ENCODE results near the gene SPOP. TPM values are rescaled to one million over a fixed set of nuclear protein-coding genes. Genes with fewer than 3 reads are reported as not detected.
A peak's percentile ranks its signal among the peaks of the same experiment; 100 is the strongest.

SPOP gene
- total and polyA plus RNA-seq, 12 donors: 39.8 to 79.9 (median 65.8) TPM

GRCh38 chr17:49576088-49576916 lies 101.6 kb downstream of the SPOP start:
- Histone ChIP-seq H3K27me3 (peaks cover 0 to 41% (median 0%) of the 10 kb centered on the region in 7 donors), H3K4me3 (peak overlapping the region; percentile 56 to 79 (median 74)), H3K27ac (peak overlapping the region in 9 of 10 donors; percentile 17 to 84 (median 61)), H3K4me1 (peaks cover 6 to 55% (median 22%) of the 10 kb centered on the region in 9 donors), H3K9me3 (no peaks in the 10 kb centered on the region), H3K36me3 (peaks cover 0 to 11% (median 0%) of the 10 kb centered on the region in 9 donors)
- intact Hi-C loops (cut with DNase I): loop anchor here in 7 of 10 donors (2.0 to 10.0 kb wide), 5 partner anchors 36 to 278 kb away; no protein-coding TSS in a partner anchor
- TF ChIP-seq CTCF (IDR thresholded peaks at IDR 0.05): no peak
- DNase-seq (peak in 1 of 2 donors; percentile 65), ATAC-seq (peak; percentile 57 to 76 (median 66))
- WGBS, 2 donors: 1% methylated on average over 66 to 68 of the region's 68 CpGs

- ATAC-seq (peak; percentile 22 to 80 (median 44)), DNase-seq (peak; percentile 62 to 81)
- H3K27ac ChIP-seq: peak within 1 kb of the TSS in 9 of 10 donors; percentile 17 to 84 (median 61)
- no peaks in the 10 kb centered on the region for H3K9me3 ChIP-seq
- intact Hi-C loops (cut with DNase I): loop anchor here in 7 of 10 donors (2.0 to 10.0 kb wide), 5 partner anchors 37 to 279 kb away; no protein-coding TSS in a partner anchor
- peak in 8 of 9 donors; percentile 35 to 83 (median 68) for TF ChIP-seq CTCF (IDR thresholded peaks at IDR 0.05)
- WGBS, 2 donors: 1% methylated on average over 45 to 55 of the region's 55 CpGs
- H3K36me3 ChIP-seq: peaks cover 0 to 11% (median 0%) of the 10 kb centered on the region in 9 donors
- H3K4me1 ChIP-seq: peaks cover 6 to 49% (median 21%) of the 10 kb centered on the region in 9 donors
- peaks cover 0 to 41% (median 0%) of the 10 kb centered on the region in 7 donors for H3K27me3 ChIP-seq
- peak within 1 kb of the TSS; percentile 56 to 79 (median 74) for H3K4me3 ChIP-seq
Measured at GRCh38 chr17:49575679-49576087, 102.2 kb downstream of the SPOP start, which contains the start of gene NXPH3. NXPH3 (plus strand) TSS chr17:49575871; CDS start chr17:49576220, 349 bp downstream.

- no peak for DNase-seq
- H3K4me3 ChIP-seq: peak overlapping the region; percentile 56 to 79 (median 74)
- peak overlapping the region in 7 of 10 donors; percentile 20 to 73 (median 56) for H3K27ac ChIP-seq
- intact Hi-C loops (cut with DNase I): loop anchor here (5.0 to 10.0 kb wide), 10 partner anchors 37 to 422 kb away; partner anchors contain the start of genes DLX3 (in 2 of the 10), KAT7 (in 1 of the 10) and SPOP (in 1 of the 10)
- H3K9me3 ChIP-seq: no peaks in the 10 kb centered on the region
- no peak for ATAC-seq
- peaks cover 0 to 11% (median 0%) of the 10 kb centered on the region in 9 donors for H3K36me3 ChIP-seq
- no peak for TF ChIP-seq CTCF (IDR thresholded peaks at IDR 0.05)
- peaks cover 0 to 41% (median 0%) of the 10 kb centered on the region in 7 donors for H3K27me3 ChIP-seq
- peaks cover 6 to 50% (median 24%) of the 10 kb centered on the region in 9 donors for H3K4me1 ChIP-seq
- WGBS, 2 donors: 15 to 21% methylated on average over 29 of the region's 29 CpGs
Measured at GRCh38 chr17:49574945-49575678, 102.8 kb downstream of the SPOP start.
